Liver (tissue), 3 donors: Measurements from ENCODE around the gene CAGE1.
"Not testable (repeated sequence)": the region's sequence is repeated elsewhere in the genome, so short reads cannot be mapped to it uniquely, and the experiment has no call there.

Source experiments
- CTCF ChIP-seq: fragments of 150-350 bp; IDR thresholded peaks from 2 replicates; pipeline ENCODE4 v1.5.1; 2017; ENCODE audit warnings: improper control_type of control experiment, low read depth, low read length; ENCODE audit not compliant: missing input control
- EGR1 ChIP-seq, 2 donors: IDR thresholded peaks; 2 replicates each; pipeline ENCODE4 v1.6.1; 2016 to 2018; ENCODE audit warnings: antibody characterized with exemption in 2 of 2, low read depth in 2 of 2
- FOXA1 ChIP-seq: IDR thresholded peaks from 2 replicates; pipeline ENCODE4 v1.6.1; 2016; ENCODE audit warnings: antibody characterized with exemption
- GABPA ChIP-seq, 2 donors: IDR thresholded peaks in 1 of 2; conservative IDR thresholded peaks in 1 of 2; 2 replicates each; pipeline ENCODE4 v1.6.1; 2016; ENCODE audit warnings: antibody characterized with exemption in 2 of 2, mild to moderate bottlenecking in 1 of 2, moderate library complexity in 1 of 2
- RAD21 ChIP-seq, 2 donors: IDR thresholded peaks; 2 replicates each; pipeline ENCODE4 v1.6.1; 2016; ENCODE audit warnings: antibody characterized with exemption in 2 of 2, mild to moderate bottlenecking in 2 of 2
- RXRA ChIP-seq, 2 donors: IDR thresholded peaks; 2 replicates each; pipeline ENCODE4 v1.6.1; 2017 to 2018; ENCODE audit warnings: antibody characterized with exemption in 2 of 2, mild to moderate bottlenecking in 1 of 2
- TAF1 ChIP-seq: conservative IDR thresholded peaks from 2 replicates; pipeline ENCODE4 v1.6.1; 2016; ENCODE audit warnings: antibody characterized with exemption, mild to moderate bottlenecking
- YY1 ChIP-seq: IDR thresholded peaks from 2 replicates; pipeline ENCODE4 v1.6.1; 2016; ENCODE audit warnings: antibody characterized with exemption, mild to moderate bottlenecking
- ZBTB33 ChIP-seq: IDR thresholded peaks from 2 replicates; pipeline ENCODE4 v1.6.1; 2016; ENCODE audit warnings: antibody characterized with exemption
- donor health status: healthy.
- donor health status: healthy.

- not testable (repeated sequence) for TF ChIP-seq CTCF; RAD21 (IDR thresholded peaks at IDR 0.05); RXRA (IDR thresholded peaks at IDR 0.05); GABPA (IDR thresholded peaks at IDR 0.05 in 1 of 2, conservative IDR thresholded peaks at IDR 0.05 in 1 of 2); ZBTB33; TAF1; FOXA1; EGR1 (IDR thresholded peaks at IDR 0.05; ENCODE audit: low read depth in 2 of 2); YY1
Measured at GRCh38 chr6:7315087-7315947, 74.2 kb downstream of the CAGE1 start.
